ENCODE data around the gene ATRX. TPM values are rescaled to one million over a fixed set of nuclear protein-coding genes. Genes with fewer than 3 reads are reported as not detected.

The ATRX gene
- total RNA-seq, 6 donors from 2014 or later, result 57.0 to 151 (median 98.2) TPM

DNA sequence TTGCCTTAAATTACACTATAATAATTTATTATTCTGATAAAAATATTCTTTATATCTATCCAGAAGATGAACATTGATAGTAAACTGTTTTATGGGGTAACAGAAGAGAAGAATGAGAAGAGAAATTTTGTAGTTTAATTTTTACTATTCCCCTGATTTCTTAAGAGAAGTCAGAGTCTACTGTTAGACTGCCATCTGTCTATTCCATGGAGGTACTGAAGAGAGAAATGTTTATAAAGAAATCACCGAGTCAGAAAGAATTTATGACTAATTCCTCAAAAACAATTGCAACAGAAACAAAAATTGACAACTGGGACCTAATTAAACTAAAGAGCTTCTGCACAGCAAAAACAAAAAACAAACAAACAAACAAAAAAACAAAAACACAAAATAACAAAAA, 188.9 kb downstream of the ATRX start:
- ATAC-seq (ENCODE audit: low FRiP score in 2 of 2) (no peak), DNase-seq (no peak)
- Histone ChIP-seq H3K4me3 (no peak overlapping the region), H3K9me3 (no peaks in the 10 kb centered on the region), H3K36me3 (peaks cover 0 to 5% (median 2%) of the 10 kb centered on the region in 4 donors), H3K27ac (no peak overlapping the region), H3K27me3 (no peaks in the 10 kb centered on the region), H3K4me1 (no peaks in the 10 kb centered on the region)
- 45 to 52% methylated on average over 1 of the region's 1 CpG for WGBS, 2 donors
- TF ChIP-seq POLR2AphosphoS5 (IDR thresholded peaks at IDR 0.05) (no peak), POLR2A (IDR thresholded peaks at IDR 0.05) (no peak), EP300 (IDR thresholded peaks at IDR 0.05) (no peak)
- TF ChIP-seq, protein P1, sequence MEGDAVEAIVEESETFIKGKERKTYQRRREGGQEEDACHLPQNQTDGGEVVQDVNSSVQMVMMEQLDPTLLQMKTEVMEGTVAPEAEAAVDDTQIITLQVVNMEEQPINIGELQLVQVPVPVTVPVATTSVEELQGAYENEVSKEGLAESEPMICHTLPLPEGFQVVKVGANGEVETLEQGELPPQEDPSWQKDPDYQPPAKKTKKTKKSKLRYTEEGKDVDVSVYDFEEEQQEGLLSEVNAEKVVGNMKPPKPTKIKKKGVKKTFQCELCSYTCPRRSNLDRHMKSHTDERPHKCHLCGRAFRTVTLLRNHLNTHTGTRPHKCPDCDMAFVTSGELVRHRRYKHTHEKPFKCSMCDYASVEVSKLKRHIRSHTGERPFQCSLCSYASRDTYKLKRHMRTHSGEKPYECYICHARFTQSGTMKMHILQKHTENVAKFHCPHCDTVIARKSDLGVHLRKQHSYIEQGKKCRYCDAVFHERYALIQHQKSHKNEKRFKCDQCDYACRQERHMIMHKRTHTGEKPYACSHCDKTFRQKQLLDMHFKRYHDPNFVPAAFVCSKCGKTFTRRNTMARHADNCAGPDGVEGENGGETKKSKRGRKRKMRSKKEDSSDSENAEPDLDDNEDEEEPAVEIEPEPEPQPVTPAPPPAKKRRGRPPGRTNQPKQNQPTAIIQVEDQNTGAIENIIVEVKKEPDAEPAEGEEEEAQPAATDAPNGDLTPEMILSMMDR (IDR thresholded peaks at IDR 0.05), result no peak

- H3K27me3 ChIP-seq, result no peaks in the 10 kb centered on the region
- no peaks in the 10 kb centered on the region for H3K9me3 ChIP-seq
- no peak for DNase-seq
- ATAC-seq (ENCODE audit: low FRiP score in 2 of 2), result no peak
- H3K4me1 ChIP-seq, result no peaks in the 10 kb centered on the region
- no peak overlapping the region for H3K4me3 ChIP-seq
- peaks cover 0 to 6% (median 2%) of the 10 kb centered on the region in 4 donors for H3K36me3 ChIP-seq
- 60 to 83% methylated on average over 4 of the region's 4 CpGs for WGBS, 2 donors
- no peak overlapping the region for H3K27ac ChIP-seq
- no peak for TF ChIP-seq POLR2AphosphoS5 (IDR thresholded peaks at IDR 0.05)
- TF ChIP-seq, protein P1 (IDR thresholded peaks at IDR 0.05), result no peak
- no peak for TF ChIP-seq POLR2A (IDR thresholded peaks at IDR 0.05)
- TF ChIP-seq EP300 (IDR thresholded peaks at IDR 0.05), result no peak
Measured at GRCh38 chrX:77595848-77596247, 190.2 kb downstream of the ATRX start.

DNA sequence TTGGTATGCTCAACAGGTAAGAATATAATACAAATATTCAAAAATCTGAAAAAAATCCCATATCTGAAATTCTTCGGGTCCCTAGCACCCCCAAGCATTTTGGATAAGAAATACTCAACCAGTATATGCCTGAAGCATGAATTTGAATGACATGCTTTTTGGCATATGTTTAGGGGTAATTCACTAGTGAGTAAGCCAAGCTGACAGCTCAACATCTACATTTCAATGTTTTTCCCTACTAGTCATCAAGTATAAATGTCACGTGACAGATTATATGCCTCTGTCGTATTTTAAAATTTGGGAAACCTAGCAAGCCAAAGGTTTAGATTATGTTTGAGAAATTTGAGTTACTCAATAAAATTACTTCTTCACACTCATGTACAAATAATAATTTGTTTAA, 213.7 kb downstream of the ATRX start:
- ATAC-seq (ENCODE audit: low FRiP score in 2 of 2) (no peak), DNase-seq (no peak)
- TF ChIP-seq EP300 (IDR thresholded peaks at IDR 0.05) (no peak), POLR2AphosphoS5 (IDR thresholded peaks at IDR 0.05) (no peak), POLR2A (IDR thresholded peaks at IDR 0.05) (no peak)
- TF ChIP-seq, protein P1 (IDR thresholded peaks at IDR 0.05), result no peak
- peaks cover 0 to 3% (median 0%) of the 10 kb centered on the region in 4 donors for H3K36me3 ChIP-seq
- no peak overlapping the region for H3K4me3 ChIP-seq
- no peaks in the 10 kb centered on the region for H3K27me3 ChIP-seq
- WGBS, 2 donors, result 76 to 92% methylated on average over 3 of the region's 3 CpGs
- no peaks in the 10 kb centered on the region for H3K9me3 ChIP-seq
- H3K27ac ChIP-seq, result no peak overlapping the region
- H3K4me1 ChIP-seq, result no peaks in the 10 kb centered on the region

- Histone ChIP-seq H3K27ac (no peak overlapping the region), H3K36me3 (no peaks in the 10 kb centered on the region), H3K27me3 (no peaks in the 10 kb centered on the region), H3K4me1 (no peaks in the 10 kb centered on the region), H3K9me3 (no peaks in the 10 kb centered on the region), H3K4me3 (no peak overlapping the region)
- TF ChIP-seq POLR2AphosphoS5 (IDR thresholded peaks at IDR 0.05) (no peak), POLR2A (IDR thresholded peaks at IDR 0.05) (no peak), EP300 (IDR thresholded peaks at IDR 0.05) (no peak)
- TF ChIP-seq, protein P1 (IDR thresholded peaks at IDR 0.05), result no peak
- no peak for DNase-seq
- WGBS, 2 donors, result 51 to 100% methylated on average over 2 of the region's 2 CpGs
- ATAC-seq (ENCODE audit: low FRiP score in 2 of 2), result no peak
Measured at GRCh38 chrX:77565278-77565677, 220.7 kb downstream of the ATRX start.

DNA sequence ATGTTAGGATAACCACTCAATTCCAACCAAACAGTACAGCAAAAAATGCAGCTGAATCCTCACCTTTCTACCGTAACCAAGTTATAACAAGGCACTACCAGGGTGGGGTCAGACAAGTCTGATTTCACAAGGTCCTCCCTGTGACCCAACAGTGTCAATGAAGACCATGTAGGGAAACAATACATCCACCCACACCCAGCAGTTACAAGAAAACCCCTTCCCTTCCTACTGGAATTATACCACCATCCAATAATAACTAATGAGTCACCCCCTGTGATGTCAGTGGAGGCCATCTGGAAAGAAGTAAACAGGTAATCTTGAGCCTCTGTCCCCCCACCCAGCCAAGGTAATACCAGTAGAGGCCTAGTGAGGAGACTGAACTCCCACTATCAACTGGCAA, 221.2 kb downstream of the ATRX start:
- DNase-seq (no peak), ATAC-seq (ENCODE audit: low FRiP score in 2 of 2) (no peak)
- Histone ChIP-seq H3K27ac (no peak overlapping the region), H3K9me3 (no peaks in the 10 kb centered on the region), H3K4me3 (no peak overlapping the region), H3K4me1 (no peaks in the 10 kb centered on the region), H3K36me3 (no peaks in the 10 kb centered on the region), H3K27me3 (no peaks in the 10 kb centered on the region)
- TF ChIP-seq POLR2AphosphoS5 (IDR thresholded peaks at IDR 0.05), result no peak
- TF ChIP-seq POLR2A (IDR thresholded peaks at IDR 0.05), result no peak
- TF ChIP-seq, protein P1 (IDR thresholded peaks at IDR 0.05), result no peak
- TF ChIP-seq EP300 (IDR thresholded peaks at IDR 0.05), result no peak
- 88 to 100% methylated on average over 1 of the region's 1 CpG for WGBS, 2 donors
